Loucy (cell line): ENCODE results near the gene OTOS.

ENCODE experiments used
- EZH2phosphoT487 ChIP-seq: fragments of 200-600 bp; IDR thresholded peaks from 2 replicates; pipeline ENCODE4 v1.6.1; 2018; ENCODE audit warnings: antibody characterized with exemption, mild to moderate bottlenecking, moderate library complexity, borderline replicate concordance
- TF ChIP-seq, protein P1 (sequence below): fragments of 200-600 bp; sonication (generic); conservative IDR thresholded peaks from 2 replicates; pipeline ENCODE4 v1.5.1; 2014; ENCODE audit warnings: mild to moderate bottlenecking, antibody characterized with exemption, low read length

DNA sequence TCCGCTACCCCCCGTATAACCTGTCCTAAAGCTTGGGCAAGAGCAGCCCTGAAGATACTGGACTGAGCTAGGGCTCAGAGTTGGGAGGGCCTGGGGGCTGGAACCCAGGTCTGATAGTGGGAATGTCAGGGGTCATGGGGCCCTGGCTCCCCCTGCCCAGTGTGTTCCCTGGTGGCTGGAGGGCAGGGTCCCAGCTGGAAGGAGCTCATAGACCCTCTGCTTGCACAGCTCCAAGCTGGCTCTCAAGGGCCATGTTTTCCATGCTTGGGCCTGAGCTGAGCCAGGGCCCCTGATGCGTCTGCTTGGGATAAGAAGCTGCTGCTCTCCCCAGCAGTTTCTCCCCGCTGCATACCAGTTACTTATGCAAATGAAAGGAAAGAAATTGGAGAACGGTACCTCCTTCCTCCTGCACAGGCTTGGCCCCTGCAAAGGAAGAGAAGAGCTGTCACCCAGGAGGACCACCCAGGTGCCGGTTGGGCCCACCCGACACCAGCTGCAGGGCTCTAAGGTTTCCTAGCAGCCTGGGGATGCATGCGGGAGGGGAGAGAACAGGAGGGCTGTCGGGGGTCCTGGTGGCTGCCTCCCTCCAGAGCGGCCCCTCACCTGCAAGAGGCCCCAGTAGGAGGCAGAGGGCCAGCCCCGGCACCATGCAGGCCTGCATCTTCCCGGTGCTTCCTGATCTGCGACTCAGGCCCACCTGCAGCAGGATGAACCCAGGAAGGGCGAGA is 628 bp downstream of the OTOS start:
- TF ChIP-seq, protein P1, sequence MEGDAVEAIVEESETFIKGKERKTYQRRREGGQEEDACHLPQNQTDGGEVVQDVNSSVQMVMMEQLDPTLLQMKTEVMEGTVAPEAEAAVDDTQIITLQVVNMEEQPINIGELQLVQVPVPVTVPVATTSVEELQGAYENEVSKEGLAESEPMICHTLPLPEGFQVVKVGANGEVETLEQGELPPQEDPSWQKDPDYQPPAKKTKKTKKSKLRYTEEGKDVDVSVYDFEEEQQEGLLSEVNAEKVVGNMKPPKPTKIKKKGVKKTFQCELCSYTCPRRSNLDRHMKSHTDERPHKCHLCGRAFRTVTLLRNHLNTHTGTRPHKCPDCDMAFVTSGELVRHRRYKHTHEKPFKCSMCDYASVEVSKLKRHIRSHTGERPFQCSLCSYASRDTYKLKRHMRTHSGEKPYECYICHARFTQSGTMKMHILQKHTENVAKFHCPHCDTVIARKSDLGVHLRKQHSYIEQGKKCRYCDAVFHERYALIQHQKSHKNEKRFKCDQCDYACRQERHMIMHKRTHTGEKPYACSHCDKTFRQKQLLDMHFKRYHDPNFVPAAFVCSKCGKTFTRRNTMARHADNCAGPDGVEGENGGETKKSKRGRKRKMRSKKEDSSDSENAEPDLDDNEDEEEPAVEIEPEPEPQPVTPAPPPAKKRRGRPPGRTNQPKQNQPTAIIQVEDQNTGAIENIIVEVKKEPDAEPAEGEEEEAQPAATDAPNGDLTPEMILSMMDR: no peak
- no peak for TF ChIP-seq EZH2phosphoT487
